ENCODE results near the gene RSPH6A. TPM values are rescaled to one million over a fixed set of nuclear protein-coding genes. Genes with fewer than 3 reads are reported as not detected.

RSPH6A gene
- total and polyA plus RNA-seq, 2 of the 13 experiments (the other 11 are each of a cell fraction or from before 2014, with no cell fraction given), result 0.07 TPM; not detected in 1

DNA sequence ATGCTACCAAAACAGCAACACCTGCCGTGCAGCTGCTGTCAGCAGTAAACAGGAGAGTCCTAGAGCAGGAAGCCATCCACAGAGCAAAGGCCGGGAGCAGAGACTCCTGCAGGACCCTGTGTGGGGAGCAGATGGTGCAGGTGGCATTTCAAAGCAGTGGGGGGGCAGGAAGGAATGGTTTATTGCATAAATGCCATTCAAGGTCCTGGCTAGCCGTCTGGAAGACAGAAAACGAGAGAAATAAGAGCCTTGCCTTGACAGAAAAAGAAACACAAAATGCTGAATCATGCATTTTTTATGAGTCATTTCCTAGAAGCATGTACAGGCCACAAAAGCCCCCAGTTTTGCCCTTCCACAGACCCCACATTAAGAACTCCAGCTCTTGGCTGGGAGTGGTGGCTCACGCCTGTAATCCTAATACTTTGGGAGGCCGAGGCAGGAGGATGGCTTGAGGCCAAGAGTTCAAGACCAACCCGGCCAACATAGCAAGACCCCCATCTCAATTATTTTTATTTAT, 5.4 kb downstream of the RSPH6A start:
- intact Hi-C loops (cut with micrococcal nuclease; ENCODE audit: unreplicated experiment) (no loop called here), in situ Hi-C loops (cut with HindIII; ENCODE audit: extremely low pct_ligation_motif_present, low pct_unique_long_range_greater_than_20kb) (loop anchor here (10.0 kb wide), 1 partner anchor 205 kb away; no protein-coding TSS in a partner anchor)
- H3K9ac ChIP-seq (ENCODE audit: insufficient read depth, low read depth, low read length), result no peak overlapping the region
- H2AFZ ChIP-seq (ENCODE audit: low read length), result no peak overlapping the region
- H4K20me1 ChIP-seq (ENCODE audit: insufficient read depth, low read length), result no peaks in the 10 kb centered on the region
- no peaks in the 10 kb centered on the region for H3K9me3 ChIP-seq (ENCODE audit: low read length)
- TF ChIP-seq MAFK (conservative IDR thresholded peaks at IDR 0.05 in 1 of 2, IDR thresholded peaks at IDR 0.05 in 1 of 2; ENCODE audit: low read length in 2 of 2), result peak; percentile 98
- no peak for TF ChIP-seq SNAPC2 (CRISPR knock-in tag; IDR thresholded peaks at IDR 0.05)
- TF ChIP-seq NFE2L2 (IDR thresholded peaks at IDR 0.05; ENCODE audit: low read length), result peak; percentile 86
- no peak for TF ChIP-seq ZNF709 (CRISPR knock-in tag; IDR thresholded peaks at IDR 0.05)
- TF ChIP-seq MAFF (IDR thresholded peaks at IDR 0.05; ENCODE audit: low read depth, low read length), result peak; percentile 97
- TF ChIP-seq, protein P1, sequence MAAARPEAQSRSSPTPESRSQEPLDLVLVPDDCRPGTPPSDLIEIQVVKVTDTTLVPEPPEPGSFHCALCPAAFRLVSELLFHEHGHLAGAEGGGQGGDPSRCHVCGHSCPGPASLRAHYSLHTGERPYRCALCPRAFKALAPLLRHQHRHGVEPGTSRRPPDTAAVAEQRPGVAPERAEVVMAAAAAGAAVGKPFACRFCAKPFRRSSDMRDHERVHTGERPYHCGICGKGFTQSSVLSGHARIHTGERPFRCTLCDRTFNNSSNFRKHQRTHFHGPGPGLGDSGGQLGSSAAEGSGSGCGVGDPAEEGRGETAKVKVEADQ (CRISPR knock-in tag; IDR thresholded peaks at IDR 0.05; ENCODE audit: borderline replicate concordance), result no peak
- TF ChIP-seq, protein P2, sequence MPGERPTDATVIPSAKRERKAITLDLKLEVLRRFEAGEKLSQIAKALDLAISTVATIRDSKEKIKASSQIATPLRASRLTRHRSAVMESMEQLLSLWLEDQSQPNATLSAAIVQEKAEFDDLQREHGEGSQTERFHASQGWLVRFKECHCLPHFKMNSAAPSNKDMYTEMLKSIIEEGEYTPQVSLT (CRISPR knock-in tag; IDR thresholded peaks at IDR 0.05; ENCODE audit: borderline replicate concordance, low read depth), result no peak
- TF ChIP-seq, protein P3, sequence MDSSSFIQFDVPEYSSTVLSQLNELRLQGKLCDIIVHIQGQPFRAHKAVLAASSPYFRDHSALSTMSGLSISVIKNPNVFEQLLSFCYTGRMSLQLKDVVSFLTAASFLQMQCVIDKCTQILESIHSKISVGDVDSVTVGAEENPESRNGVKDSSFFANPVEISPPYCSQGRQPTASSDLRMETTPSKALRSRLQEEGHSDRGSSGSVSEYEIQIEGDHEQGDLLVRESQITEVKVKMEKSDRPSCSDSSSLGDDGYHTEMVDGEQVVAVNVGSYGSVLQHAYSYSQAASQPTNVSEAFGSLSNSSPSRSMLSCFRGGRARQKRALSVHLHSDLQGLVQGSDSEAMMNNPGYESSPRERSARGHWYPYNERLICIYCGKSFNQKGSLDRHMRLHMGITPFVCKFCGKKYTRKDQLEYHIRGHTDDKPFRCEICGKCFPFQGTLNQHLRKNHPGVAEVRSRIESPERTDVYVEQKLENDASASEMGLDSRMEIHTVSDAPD (CRISPR knock-in tag; IDR thresholded peaks at IDR 0.05), result no peak
- TF ChIP-seq YY1 (IDR thresholded peaks at IDR 0.05; ENCODE audit: insufficient read depth, insufficient replicate concordance, low read depth, low read length), result no peak
- DNase-seq (ENCODE audit: low spot score) (no peak), FAIRE-seq (no peak), ATAC-seq (peak; percentile 34; the same call in 1 of the 3 replicates)
- peaks cover 0 to 4% of the 10 kb centered on the region in 2 experiments; a peak in 2 of 5 replicates for H3K27me3 ChIP-seq (ENCODE audit: control insufficient read depth in 1 of 2, insufficient read depth in 2 of 2, low read length in 2 of 2)
- H3K4me3 ChIP-seq (replicated peaks in 1 of 3; ENCODE audit: insufficient read depth in 1 of 3, low read depth in 2 of 3, low read length in 3 of 3), result no peak overlapping the region
- peak overlapping the region; percentile 47 for H3K4me2 ChIP-seq (ENCODE audit: low read depth, low read length)
- no peaks in the 10 kb centered on the region for H3K79me2 ChIP-seq (ENCODE audit: insufficient read depth, low read length)
- H3K27ac ChIP-seq (ENCODE audit: extremely low read length, insufficient read depth, low read length), result no peak overlapping the region
- POLR2A ChIA-PET, result no interaction called here
- H3K4me1 ChIP-seq (ENCODE audit: insufficient read depth, low read length), result peaks cover 8% of the 10 kb centered on the region
- CTCF ChIA-PET (ENCODE audit: low intra/inter-chr PET ratio, low total read pairs), result no interaction called here
- WGBS (ENCODE audit: low lambda C conversion rate), result 33% methylated on average over 7 of the region's 7 CpGs
- BruUV-seq (replicated peaks), result no TSS peak
- H3K36me3 ChIP-seq (replicated peaks in 1 of 2; ENCODE audit: control insufficient read depth in 1 of 2, insufficient read depth in 2 of 2, low read length in 2 of 2), result peaks cover 0 to under 1% of the 10 kb centered on the region in 2 experiments; a peak in 1 of 5 replicates

Measured in HepG2 (cell line).